GM06990 (cell line): ENCODE measurements around the gene AKAP5.

Experiments used
- DNase-seq: peaks from one replicate; pipeline ENCODE4 v3.0.0-alpha.2; 2011; ENCODE audit not compliant: insufficient read length; ENCODE audit errors: extremely low read depth
- H3K27me3 ChIP-seq: replicated peaks from 2 replicates; pipeline ENCODE4 v1.6.0; 2011; ENCODE audit warnings: low read length; ENCODE audit not compliant: control insufficient read depth, insufficient read depth
- H3K36me3 ChIP-seq: 2 replicates; pipeline ENCODE4 v1.5.1; 2011; ENCODE audit warnings: low read length; ENCODE audit not compliant: control insufficient read depth, insufficient read depth
- H3K4me3 ChIP-seq: replicated peaks from 2 replicates; pipeline ENCODE4 v1.5.1; 2011; ENCODE audit warnings: low read depth, mild to moderate bottlenecking, control low read depth, low read length
- CTCF ChIP-seq: IDR thresholded peaks from 2 replicates; pipeline ENCODE4 v1.5.1; 2011; ENCODE audit warnings: low read length, control low read depth, mild to moderate bottlenecking, inconsistent platforms; ENCODE audit not compliant: insufficient read depth, poor library complexity, severe bottlenecking

The AKAP5 gene

GRCh38 chr14:64496764-64497163 lies 31.5 kb downstream of the AKAP5 start:
- no peak for TF ChIP-seq CTCF
- H3K36me3 ChIP-seq: no peaks in the 10 kb centered on the region; the same call in 1 of the 2 replicates
- no peak for DNase-seq
- H3K27me3 ChIP-seq: no peaks in the 10 kb centered on the region
- H3K4me3 ChIP-seq: no peak overlapping the region

DNA sequence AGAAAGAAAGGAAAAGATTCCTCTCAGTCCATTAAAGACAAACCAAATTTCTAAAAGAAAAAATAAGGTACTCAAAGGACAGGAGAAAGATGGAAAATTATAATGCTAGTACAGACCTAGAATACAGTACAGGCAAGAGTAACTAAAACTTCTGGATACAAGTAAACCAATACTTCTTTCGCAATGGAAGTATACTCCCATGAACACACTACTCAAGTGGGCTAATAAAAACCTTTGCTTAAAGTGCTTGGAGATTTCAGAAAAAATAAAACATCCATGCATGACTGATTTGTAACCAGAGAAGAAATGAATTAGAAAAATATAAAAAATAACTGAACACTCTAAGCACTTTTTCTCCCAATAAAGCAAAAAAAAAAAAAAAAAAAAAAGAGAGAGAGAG lies 34.8 kb downstream of the AKAP5 start:
- no peak for TF ChIP-seq CTCF

DNA sequence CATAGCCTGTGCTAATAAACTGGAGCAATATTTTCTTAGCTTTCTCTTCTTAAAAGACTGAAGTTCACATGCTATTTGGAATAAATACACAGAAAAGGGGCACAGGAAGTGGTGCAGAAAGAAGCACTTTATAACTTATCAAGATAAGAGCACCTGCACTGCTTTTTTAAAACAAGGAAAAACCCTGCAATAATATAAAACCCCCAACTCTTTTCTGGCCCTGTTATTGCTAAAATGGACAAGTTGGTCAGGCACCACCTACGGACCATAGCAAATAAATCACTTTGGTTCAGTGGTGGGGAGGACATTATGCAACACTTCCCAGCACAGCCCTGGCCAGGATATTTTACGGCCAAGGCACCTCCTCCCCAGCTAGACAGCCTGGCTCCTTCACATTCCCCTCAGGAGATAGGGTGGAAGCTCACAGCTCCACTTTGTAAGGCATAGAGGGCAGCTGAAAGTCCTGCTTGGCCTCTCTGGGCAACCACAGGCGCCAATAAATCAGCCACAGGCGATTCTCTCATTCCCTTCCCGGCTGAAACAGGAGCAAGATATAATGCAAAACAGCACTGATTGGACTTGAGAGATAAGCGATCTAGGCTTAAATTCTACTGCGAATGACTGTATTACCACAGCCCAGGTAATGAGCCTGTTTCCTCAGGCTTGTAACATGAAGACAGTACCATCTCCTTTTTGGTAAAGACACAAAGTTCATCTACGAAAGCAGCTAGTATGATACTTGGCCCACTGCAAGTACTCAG lies 36.3 kb downstream of the AKAP5 start:
- H3K4me3 ChIP-seq: peak overlapping the region; percentile 92
- TF ChIP-seq CTCF: no peak
- no peaks in the 10 kb centered on the region for H3K36me3 ChIP-seq
- no peaks in the 10 kb centered on the region for H3K27me3 ChIP-seq
- DNase-seq: no peak

More for the DNA sequence above, 34.8 kb downstream of the AKAP5 start:
- Histone ChIP-seq H3K27me3 (no peaks in the 10 kb centered on the region), H3K36me3 (no peaks in the 10 kb centered on the region), H3K4me3 (no peak overlapping the region)
- DNase-seq: no peak

GRCh38 chr14:64502456-64502855 lies 37.2 kb downstream of the AKAP5 start:
- Histone ChIP-seq H3K36me3 (no peaks in the 10 kb centered on the region), H3K4me3 (peak overlapping the region; percentile 92), H3K27me3 (no peaks in the 10 kb centered on the region)
- DNase-seq: no peak
- no peak for TF ChIP-seq CTCF

- DNase-seq: no peak
- peak overlapping the region; percentile 92 for H3K4me3 ChIP-seq
- H3K36me3 ChIP-seq: no peaks in the 10 kb centered on the region
- no peak for TF ChIP-seq CTCF
- H3K27me3 ChIP-seq: no peaks in the 10 kb centered on the region
Observed at GRCh38 chr14:64502887-64503433, 37.7 kb downstream of the AKAP5 start.
